ENCODE data around the gene AQP12B. TPM values are rescaled to one million over a fixed set of nuclear protein-coding genes. Genes with fewer than 3 reads are reported as not detected.

Gene AQP12B
- total and polyA plus RNA-seq, 9 of the 15 experiments (the other 6 are each of a cell fraction or from before 2014, with no cell fraction given): not detected

DNA sequence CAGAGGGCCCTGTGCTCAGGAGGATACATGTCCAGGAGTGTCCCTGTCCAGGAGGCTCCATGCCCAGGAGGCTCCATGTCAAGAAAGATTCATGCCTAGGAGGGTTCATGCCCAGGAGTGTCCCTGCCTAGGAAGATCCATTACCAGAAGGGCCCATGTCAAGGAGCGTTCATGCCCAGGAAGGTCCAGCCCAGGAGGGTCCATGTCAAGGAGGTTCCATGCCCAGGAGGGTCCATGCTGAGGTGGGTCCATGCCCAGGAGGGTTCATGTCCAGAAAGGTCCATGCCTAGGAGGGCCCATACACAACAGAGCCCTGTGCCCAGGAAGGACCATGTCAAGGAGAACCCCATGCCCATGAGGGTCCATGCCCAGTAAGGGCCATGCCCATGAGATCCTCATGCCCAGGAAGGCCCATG is 50.4 kb downstream of the AQP12B start:
- TF ChIP-seq, protein P1, sequence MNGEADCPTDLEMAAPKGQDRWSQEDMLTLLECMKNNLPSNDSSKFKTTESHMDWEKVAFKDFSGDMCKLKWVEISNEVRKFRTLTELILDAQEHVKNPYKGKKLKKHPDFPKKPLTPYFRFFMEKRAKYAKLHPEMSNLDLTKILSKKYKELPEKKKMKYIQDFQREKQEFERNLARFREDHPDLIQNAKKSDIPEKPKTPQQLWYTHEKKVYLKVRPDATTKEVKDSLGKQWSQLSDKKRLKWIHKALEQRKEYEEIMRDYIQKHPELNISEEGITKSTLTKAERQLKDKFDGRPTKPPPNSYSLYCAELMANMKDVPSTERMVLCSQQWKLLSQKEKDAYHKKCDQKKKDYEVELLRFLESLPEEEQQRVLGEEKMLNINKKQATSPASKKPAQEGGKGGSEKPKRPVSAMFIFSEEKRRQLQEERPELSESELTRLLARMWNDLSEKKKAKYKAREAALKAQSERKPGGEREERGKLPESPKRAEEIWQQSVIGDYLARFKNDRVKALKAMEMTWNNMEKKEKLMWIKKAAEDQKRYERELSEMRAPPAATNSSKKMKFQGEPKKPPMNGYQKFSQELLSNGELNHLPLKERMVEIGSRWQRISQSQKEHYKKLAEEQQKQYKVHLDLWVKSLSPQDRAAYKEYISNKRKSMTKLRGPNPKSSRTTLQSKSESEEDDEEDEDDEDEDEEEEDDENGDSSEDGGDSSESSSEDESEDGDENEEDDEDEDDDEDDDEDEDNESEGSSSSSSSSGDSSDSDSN (IDR thresholded peaks at IDR 0.05; ENCODE audit: borderline replicate concordance in 1 of 2, low read depth in 2 of 2, low read length in 2 of 2): no peak
- TF ChIP-seq RBM15 (IDR thresholded peaks at IDR 0.05; ENCODE audit: insufficient read depth, low read length) (no peak), MCM2 (IDR thresholded peaks at IDR 0.05; ENCODE audit: low read depth) (no peak), PCBP2 (IDR thresholded peaks at IDR 0.05; ENCODE audit: low read depth, low read length, poor library complexity, severe bottlenecking) (no peak)
- TF ChIP-seq, protein P2, sequence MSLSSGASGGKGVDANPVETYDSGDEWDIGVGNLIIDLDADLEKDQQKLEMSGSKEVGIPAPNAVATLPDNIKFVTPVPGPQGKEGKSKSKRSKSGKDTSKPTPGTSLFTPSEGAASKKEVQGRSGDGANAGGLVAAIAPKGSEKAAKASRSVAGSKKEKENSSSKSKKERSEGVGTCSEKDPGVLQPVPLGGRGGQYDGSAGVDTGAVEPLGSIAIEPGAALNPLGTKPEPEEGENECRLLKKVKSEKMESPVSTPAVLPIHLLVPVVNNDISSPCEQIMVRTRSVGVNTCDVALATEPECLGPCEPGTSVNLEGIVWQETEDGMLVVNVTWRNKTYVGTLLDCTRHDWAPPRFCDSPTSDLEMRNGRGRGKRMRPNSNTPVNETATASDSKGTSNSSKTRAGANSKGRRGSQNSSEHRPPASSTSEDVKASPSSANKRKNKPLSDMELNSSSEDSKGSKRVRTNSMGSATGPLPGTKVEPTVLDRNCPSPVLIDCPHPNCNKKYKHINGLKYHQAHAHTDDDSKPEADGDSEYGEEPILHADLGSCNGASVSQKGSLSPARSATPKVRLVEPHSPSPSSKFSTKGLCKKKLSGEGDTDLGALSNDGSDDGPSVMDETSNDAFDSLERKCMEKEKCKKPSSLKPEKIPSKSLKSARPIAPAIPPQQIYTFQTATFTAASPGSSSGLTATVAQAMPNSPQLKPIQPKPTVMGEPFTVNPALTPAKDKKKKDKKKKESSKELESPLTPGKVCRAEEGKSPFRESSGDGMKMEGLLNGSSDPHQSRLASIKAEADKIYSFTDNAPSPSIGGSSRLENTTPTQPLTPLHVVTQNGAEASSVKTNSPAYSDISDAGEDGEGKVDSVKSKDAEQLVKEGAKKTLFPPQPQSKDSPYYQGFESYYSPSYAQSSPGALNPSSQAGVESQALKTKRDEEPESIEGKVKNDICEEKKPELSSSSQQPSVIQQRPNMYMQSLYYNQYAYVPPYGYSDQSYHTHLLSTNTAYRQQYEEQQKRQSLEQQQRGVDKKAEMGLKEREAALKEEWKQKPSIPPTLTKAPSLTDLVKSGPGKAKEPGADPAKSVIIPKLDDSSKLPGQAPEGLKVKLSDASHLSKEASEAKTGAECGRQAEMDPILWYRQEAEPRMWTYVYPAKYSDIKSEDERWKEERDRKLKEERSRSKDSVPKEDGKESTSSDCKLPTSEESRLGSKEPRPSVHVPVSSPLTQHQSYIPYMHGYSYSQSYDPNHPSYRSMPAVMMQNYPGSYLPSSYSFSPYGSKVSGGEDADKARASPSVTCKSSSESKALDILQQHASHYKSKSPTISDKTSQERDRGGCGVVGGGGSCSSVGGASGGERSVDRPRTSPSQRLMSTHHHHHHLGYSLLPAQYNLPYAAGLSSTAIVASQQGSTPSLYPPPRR (CRISPR knock-in tag; IDR thresholded peaks at IDR 0.05; ENCODE audit: borderline replicate concordance): no peak
- Histone ChIP-seq H3K9me3 (replicated peaks; ENCODE audit: control insufficient read depth, insufficient read depth, low read depth, low read length) (0 out of 2 replicates have a peak, but pooled peaks cover 1% of the 10 kb centered on the region), H3K9me1 (ENCODE audit: control insufficient read depth, insufficient read depth, low read length) (no peaks in the 10 kb centered on the region), H4K20me1 (replicated peaks; ENCODE audit: control insufficient read depth, insufficient read depth, low read length) (no peaks in the 10 kb centered on the region), H3K9ac (ENCODE audit: insufficient read depth in 1 of 2, low read depth in 2 of 2, low read length in 2 of 2) (no peak overlapping the region), H3K4me2 (ENCODE audit: insufficient read depth, low read length) (no peak overlapping the region), H3K4me1 (replicated peaks in 1 of 2; ENCODE audit: control insufficient read depth in 2 of 2, insufficient read depth in 2 of 2, low read length in 2 of 2) (no peaks in the 10 kb centered on the region; a peak in 1 of 5 replicates), H2AFZ (ENCODE audit: low read depth, low read length) (no peak overlapping the region), H3K36me3 (ENCODE audit: control insufficient read depth, insufficient read depth, low read length) (no peaks in the 10 kb centered on the region), H3K4me3 (no peak overlapping the region), H3K79me2 (ENCODE audit: control insufficient read depth, insufficient read depth, low read length) (no peaks in the 10 kb centered on the region), H3K27ac (ENCODE audit: extremely low read depth, low read depth, low read length) (no peak overlapping the region), H3K27me3 (ENCODE audit: control insufficient read depth in 2 of 2, insufficient read depth in 2 of 2, low read length in 2 of 2) (peaks cover 0 to 16% of the 10 kb centered on the region in 2 experiments; a peak in 2 of 5 replicates)
- 0% methylated on average over 1 of the region's 1 CpG for WGBS (ENCODE audit: insufficient coverage, low coverage, missing lambda C conversion rate)
- FAIRE-seq (no peak), ATAC-seq (no peak), DNase-seq (ENCODE audit: extremely low read depth in 1 of 4, low spot score in 3 of 4) (no peak)
- in situ Hi-C loops (cut with MboI) (no loop called here), intact Hi-C loops (cut with micrococcal nuclease) (no loop called here)
- BruUV-seq (replicated peaks): no TSS peak
- ChIA-PET CTCF (ENCODE audit: low intra/inter-chr PET ratio) (no interaction called here), POLR2A (no interaction called here)
